Erythroblast (primary cell): ENCODE measurements around the gene KLHL36.

ENCODE experiments used
- GATA1 ChIP-seq: IDR thresholded peaks from 2 replicates; pipeline ENCODE4 v1.6.1; 2011; ENCODE audit warnings: low read depth, mild to moderate bottlenecking, control low read depth, low read length, moderate library complexity
- POLR2A ChIP-seq: IDR thresholded peaks from 2 replicates; pipeline ENCODE4 v1.6.1; 2011; ENCODE audit warnings: mild to moderate bottlenecking, low read length

DNA sequence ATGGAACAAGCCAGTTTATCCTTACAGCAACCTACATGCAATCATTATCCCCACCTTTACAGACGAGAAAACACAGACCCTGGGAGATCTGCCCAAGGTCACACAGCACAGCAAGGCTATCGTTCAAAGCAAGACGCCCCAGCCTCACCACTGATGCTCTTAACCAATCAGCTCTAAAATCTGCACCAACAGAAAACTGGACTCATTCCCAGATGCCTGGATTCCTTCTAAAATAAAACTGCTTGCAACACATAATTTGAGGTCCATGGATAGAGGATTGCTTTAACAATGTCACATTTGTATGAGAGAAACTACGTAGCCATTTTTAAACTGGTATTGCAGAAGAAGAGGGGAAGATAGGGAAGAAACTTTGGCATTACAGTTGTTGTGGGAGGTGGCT lies 37.3 kb upstream of the KLHL36 start:
- no peak for TF ChIP-seq POLR2A
- TF ChIP-seq GATA1 = no peak
